ENCODE results near the gene RSBN1.
"Not testable (repeated sequence)": the region's sequence is repeated elsewhere in the genome, so short reads cannot be mapped to it uniquely, and the experiment has no call there.

Gene RSBN1

DNA sequence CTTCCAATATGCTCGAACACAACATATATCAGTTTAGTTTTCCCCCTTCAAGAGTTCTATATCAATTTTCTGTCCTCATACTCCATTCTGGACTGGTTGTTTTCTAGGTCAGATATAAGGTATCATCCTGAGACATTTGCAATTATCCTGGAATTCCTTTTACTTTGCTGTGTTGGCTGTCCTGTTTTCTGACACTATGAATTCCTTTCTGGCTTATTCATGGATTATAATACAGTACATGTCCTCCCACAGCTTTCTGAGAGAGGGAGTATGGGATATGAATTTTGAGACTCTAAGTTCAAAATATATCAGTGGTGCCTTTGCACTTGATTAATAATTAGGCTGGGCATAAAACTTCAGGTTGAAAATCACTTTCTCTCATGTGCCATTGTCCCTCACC is 64.9 kb downstream of the RSBN1 start:
- DNase-seq (ENCODE audit: low read depth): peak; percentile 43
- TF ChIP-seq, protein P1, sequence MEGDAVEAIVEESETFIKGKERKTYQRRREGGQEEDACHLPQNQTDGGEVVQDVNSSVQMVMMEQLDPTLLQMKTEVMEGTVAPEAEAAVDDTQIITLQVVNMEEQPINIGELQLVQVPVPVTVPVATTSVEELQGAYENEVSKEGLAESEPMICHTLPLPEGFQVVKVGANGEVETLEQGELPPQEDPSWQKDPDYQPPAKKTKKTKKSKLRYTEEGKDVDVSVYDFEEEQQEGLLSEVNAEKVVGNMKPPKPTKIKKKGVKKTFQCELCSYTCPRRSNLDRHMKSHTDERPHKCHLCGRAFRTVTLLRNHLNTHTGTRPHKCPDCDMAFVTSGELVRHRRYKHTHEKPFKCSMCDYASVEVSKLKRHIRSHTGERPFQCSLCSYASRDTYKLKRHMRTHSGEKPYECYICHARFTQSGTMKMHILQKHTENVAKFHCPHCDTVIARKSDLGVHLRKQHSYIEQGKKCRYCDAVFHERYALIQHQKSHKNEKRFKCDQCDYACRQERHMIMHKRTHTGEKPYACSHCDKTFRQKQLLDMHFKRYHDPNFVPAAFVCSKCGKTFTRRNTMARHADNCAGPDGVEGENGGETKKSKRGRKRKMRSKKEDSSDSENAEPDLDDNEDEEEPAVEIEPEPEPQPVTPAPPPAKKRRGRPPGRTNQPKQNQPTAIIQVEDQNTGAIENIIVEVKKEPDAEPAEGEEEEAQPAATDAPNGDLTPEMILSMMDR (IDR thresholded peaks at IDR 0.05; ENCODE audit: insufficient read depth, low read depth, low read length, missing control alignments): no peak
- no peak overlapping the region for H3K4me3 ChIP-seq (ENCODE audit: low read length)

DNA sequence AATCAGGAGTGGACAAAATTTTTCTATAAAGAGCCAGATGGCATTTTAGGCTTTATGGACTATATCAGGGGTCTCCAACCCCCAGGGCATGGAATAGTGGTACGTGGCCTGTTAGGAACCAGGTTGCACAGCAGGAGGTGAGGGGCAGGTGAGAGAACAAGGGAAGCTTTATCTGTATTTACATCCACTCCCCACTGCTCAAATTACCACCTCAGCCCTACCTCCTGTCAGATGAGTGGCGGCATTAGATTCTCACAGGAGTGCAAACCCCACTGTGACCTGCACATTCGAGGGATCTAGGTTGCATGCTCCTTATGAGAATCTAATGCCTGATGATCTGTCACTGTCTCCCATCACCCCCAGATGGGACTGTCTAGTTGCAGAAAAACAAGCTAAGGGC is 66.9 kb downstream of the RSBN1 start:
- TF ChIP-seq, protein P1 (IDR thresholded peaks at IDR 0.05; ENCODE audit: insufficient read depth, low read depth, low read length, missing control alignments): no peak
- no peak overlapping the region for H3K4me3 ChIP-seq (ENCODE audit: low read length)
- DNase-seq (ENCODE audit: low read depth): no peak

DNA sequence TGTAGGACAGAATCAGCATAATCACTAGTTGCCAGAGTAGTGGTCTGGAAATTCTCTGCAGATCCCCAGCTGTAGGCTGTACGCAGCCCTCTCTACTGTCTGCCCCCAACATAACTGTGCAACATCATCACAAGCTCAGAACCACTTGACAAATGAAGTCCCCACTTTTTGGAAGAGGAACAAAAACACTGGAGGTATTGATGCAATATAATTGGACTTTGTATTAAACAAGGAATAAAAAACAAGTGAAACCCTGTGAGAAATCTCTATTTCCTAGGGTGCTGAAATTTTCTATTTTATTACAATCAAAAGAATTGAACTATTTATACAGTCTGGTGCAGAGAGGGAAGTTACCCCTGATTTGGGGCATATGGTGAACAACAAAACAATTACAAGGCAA is 68.2 kb downstream of the RSBN1 start:
- TF ChIP-seq, protein P1 (IDR thresholded peaks at IDR 0.05; ENCODE audit: insufficient read depth, low read depth, low read length, missing control alignments): no peak
- no peak for DNase-seq (ENCODE audit: low read depth)
- H3K4me3 ChIP-seq (ENCODE audit: low read length): no peak overlapping the region

DNA sequence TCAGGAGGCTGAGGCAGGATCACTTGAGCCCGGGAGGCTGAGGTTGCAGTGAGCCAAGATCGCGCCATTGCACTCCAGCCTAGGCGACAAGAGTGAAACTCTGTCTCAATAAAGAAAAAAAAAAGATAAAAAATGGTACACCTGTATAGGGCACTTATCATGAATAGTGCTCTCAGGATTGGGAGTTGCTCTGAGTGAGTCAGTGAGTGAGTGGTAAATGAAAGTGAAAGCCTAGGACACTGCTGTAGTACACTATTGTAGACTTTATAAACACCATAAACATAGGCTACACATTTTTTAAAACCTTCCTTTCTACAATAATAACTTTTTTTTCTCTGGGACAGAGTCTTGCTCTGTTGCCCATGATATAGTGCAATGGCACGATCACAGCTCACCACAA is 69.8 kb downstream of the RSBN1 start:
- no peak overlapping the region for H3K4me3 ChIP-seq (ENCODE audit: low read length)
- TF ChIP-seq, protein P1 (IDR thresholded peaks at IDR 0.05; ENCODE audit: insufficient read depth, low read depth, low read length, missing control alignments): no peak
- DNase-seq (ENCODE audit: low read depth): peak; percentile 23

DNA sequence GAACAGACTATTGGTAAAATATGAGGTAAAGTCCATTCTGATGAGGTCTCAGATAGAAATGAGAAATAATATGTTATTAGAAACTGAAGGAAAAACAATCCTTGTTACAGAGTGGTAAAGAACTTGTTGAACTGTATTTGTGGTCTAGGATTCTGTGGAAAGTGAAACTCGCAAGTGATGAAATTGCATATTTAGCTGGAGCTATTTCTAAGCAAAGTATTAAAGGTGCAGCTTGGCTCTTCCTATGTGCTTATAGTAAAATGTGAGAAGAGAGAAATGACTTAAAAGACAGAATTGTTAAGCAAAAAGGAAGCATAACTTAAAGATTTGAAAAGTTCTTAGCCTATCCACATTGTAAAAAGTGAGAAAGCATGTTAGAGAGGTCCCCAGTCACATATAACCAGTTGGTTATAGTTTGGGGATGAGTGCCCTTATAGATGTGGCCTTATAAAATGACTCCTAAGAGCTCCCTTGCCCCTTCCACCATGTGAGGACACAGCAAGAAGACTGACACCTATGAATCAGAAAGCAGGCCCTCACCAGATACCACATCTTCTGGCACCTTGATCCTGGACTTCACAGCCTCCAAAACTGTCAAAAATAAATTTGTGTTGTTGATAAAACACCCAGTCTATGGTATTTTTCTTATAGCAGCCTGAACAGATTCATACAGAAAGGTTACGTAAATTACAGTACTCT is 77.8 kb downstream of the RSBN1 start:
- TF ChIP-seq, protein P1 (IDR thresholded peaks at IDR 0.05; ENCODE audit: insufficient read depth, low read depth, low read length, missing control alignments): no peak
- H3K4me3 ChIP-seq (ENCODE audit: low read length): no peak overlapping the region
- DNase-seq (ENCODE audit: low read depth): no peak

DNA sequence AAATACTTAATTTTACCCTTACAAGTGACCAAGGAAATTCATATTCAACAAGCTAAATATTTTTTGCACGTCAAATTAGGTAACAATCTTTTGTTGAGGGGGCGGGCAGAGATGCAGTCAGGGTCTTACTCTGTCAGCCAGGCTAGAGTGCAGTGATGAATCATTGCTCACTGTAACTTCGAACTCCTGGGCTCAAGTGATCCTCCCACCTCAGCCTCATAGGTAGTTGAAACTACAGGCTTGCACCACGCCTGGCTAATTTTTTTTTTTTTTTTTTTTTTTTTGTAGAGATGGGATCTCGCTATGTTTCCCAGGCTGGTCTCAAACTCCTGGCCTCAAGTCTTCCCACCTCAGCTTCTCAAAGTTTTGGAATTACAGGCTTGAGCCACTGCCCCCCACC is 79.5 kb downstream of the RSBN1 start:
- TF ChIP-seq, protein P1 (IDR thresholded peaks at IDR 0.05; ENCODE audit: insufficient read depth, low read depth, low read length, missing control alignments): no peak
- no peak overlapping the region for H3K4me3 ChIP-seq (ENCODE audit: low read length)
- DNase-seq (ENCODE audit: low read depth): no peak

DNA sequence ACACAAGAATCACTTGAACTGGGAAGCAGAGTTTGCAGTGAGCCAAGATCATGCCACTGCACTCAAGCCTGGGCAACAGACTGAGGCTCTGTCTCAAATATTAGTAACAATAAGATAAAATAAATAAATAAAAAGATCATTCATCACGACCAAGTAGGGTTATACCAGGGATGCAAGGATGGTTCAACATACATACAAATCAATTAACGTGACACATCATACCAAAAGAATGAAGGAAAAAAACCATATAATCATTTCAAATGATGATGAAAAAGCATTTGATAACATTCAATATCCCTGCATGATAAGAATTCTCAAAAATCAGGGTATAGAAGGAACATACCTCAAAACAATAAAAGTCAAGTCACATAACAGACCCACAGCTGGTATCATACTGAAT is 91.3 kb downstream of the RSBN1 start:
- H3K4me3 ChIP-seq (ENCODE audit: low read length): no peak overlapping the region
- TF ChIP-seq, protein P1 (IDR thresholded peaks at IDR 0.05; ENCODE audit: insufficient read depth, low read depth, low read length, missing control alignments): no peak
- no peak for DNase-seq (ENCODE audit: low read depth)

DNA sequence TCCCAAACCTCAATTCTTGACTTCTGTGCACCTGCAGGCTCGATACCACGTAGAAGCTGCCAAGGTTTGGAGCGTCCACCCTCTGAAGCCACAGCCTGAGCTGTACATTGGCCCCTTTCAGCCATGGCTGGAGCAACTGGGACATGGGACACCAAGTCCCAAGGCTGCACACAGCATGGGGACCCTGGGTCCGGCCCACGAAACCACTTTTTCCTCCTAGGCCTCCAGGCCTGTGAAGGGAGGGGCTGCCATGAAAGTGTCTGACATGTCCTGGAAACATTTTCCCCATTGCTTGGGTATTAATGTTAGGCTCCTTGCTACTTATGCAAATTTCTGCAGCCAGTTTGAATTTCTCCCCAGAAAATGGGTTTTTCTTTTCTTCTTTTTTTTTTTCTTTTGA is 93.7 kb downstream of the RSBN1 start:
- not testable (repeated sequence) for DNase-seq (ENCODE audit: low read depth); H3K4me3 ChIP-seq (ENCODE audit: low read length)

DNA sequence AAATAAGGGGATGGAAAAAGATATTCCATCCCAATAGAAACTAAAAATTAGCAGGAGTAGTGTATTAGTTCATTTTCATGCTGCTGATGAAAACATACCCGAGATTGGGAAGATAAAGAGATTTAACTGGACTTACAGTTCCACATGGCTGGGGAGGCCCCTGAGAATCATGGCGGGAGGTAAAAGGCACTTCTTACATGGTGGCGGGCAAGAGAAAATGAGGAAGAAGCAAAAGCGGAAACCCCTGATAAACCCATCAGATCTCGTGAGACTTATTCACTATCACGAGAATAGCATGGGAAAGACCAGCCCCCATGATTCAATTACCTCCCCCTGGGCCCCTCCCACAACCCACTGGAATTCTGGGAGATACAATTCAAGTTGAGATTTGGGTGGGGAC is 94.8 kb downstream of the RSBN1 start:
- DNase-seq (ENCODE audit: low read depth): not testable (repeated sequence)

More for the DNA sequence above, 94.8 kb downstream of the RSBN1 start:
- not testable (repeated sequence) for H3K4me3 ChIP-seq (ENCODE audit: low read length)

Measured in epithelial cell of esophagus (primary cell).